Activated CD4-positive, alpha-beta T cell treated with anti-CD3 and anti-CD28 coated beads for 36 hours (primary cell): ENCODE data around the gene NEK1. TPM values are rescaled to one million over a fixed set of nuclear protein-coding genes. Genes with fewer than 3 reads are reported as not detected.
A peak's percentile ranks its signal among the peaks of the same experiment; 100 is the strongest.
"Not testable (repeated sequence)": the region's sequence is repeated elsewhere in the genome, so short reads cannot be mapped to it uniquely, and the experiment has no call there.

Source experiments
- ATAC-seq: fragments of 200-7000 bp; cut with Tn5 transposase; one replicate; pipeline ENCODE4 v1.10.0; 2021; ENCODE audit warnings: mild to moderate bottlenecking, moderate library complexity
- CTCF ChIA-PET: fragments of 350-600 bp; sonication (Branson Sonifier 250); formaldehyde crosslinking; loops from one replicate; lab custom pipeline; 2021; ENCODE audit warnings: antibody characterized with exemption; lab: Charles Lee
- POLR2A ChIA-PET: fragments of 350-600 bp; sonication (Branson Sonifier 250); formaldehyde crosslinking; loops from one replicate; lab custom pipeline; 2021; ENCODE audit warnings: antibody characterized with exemption, inconsistent platforms; lab: Charles Lee
- DNase-seq: peaks from one replicate; pipeline ENCODE4 v3.0.0-alpha.2; 2020
- H3K27ac Mint-ChIP-seq: one replicate; pipeline ENCODE4 v1.8.0; 2021; ENCODE audit warnings: mixed read lengths
- H3K27me3 Mint-ChIP-seq: one replicate; pipeline ENCODE4 v1.8.0; 2021; ENCODE audit warnings: mixed read lengths
- H3K36me3 Mint-ChIP-seq: one replicate; pipeline ENCODE4 v1.8.0; 2021; ENCODE audit warnings: low read depth, mixed read lengths
- H3K4me1 Mint-ChIP-seq: one replicate; pipeline ENCODE4 v1.8.0; 2021; ENCODE audit warnings: mixed read lengths
- H3K4me3 Mint-ChIP-seq: one replicate; pipeline ENCODE4 v1.8.0; 2021; ENCODE audit warnings: mild to moderate bottlenecking, moderate library complexity, mixed read lengths
- H3K9me3 Mint-ChIP-seq: one replicate; pipeline ENCODE4 v1.8.0; 2021; ENCODE audit warnings: low read depth, mixed read lengths
- intact Hi-C, 2 experiments: fragments of 100-400 bp; cut with DNase I in 1 of 2; cut with micrococcal nuclease in 1 of 2; formaldehyde crosslinking; loops; one replicate each; pipeline versions ENCODE4 v1.14.2 to v1.15.1; 2022 to 2024; cut with DNase I, micrococcal nuclease
- total RNA-seq, 2 experiments: library from RNA; stranded (reverse); gene quantifications; one replicate each; pipeline ENCODE4 v1.2.3, GENCODE V29; 2021

NEK1 gene
- total RNA-seq, 2 experiments from 2014 or later: 9.5 to 12.2 TPM

- H3K27ac Mint-ChIP-seq: peak overlapping the region; percentile 73
- intact Hi-C loops: loop anchor here (1.0 to 10.0 kb wide), 4 partner anchors 544 to 1381 kb away; no protein-coding TSS in a partner anchor
- peaks cover 5% of the 10 kb centered on the region for H3K4me1 Mint-ChIP-seq
- ATAC-seq: no peak
- no peak overlapping the region for H3K4me3 Mint-ChIP-seq
- H3K36me3 Mint-ChIP-seq: peaks cover 2% of the 10 kb centered on the region
- DNase-seq: peak; percentile 35
- CTCF ChIA-PET: interaction anchor here (0.7 to 1.7 kb wide), 10 partner anchors 9 to 643 kb away, joined by 3 to 8 read pairs (median 4); no protein-coding TSS in a partner anchor
- POLR2A ChIA-PET: no interaction called here
- no peaks in the 10 kb centered on the region for H3K27me3 Mint-ChIP-seq
- H3K9me3 Mint-ChIP-seq: no peaks in the 10 kb centered on the region
Measured at GRCh38 chr4:169566021-169566818, 46.2 kb downstream of the NEK1 start.

GRCh38 chr4:169565606-169566005 lies 46.8 kb downstream of the NEK1 start:
- H3K27me3 Mint-ChIP-seq: no peaks in the 10 kb centered on the region
- intact Hi-C loops: loop anchor here (1.0 to 10.0 kb wide), 4 partner anchors 543 to 1381 kb away; no protein-coding TSS in a partner anchor
- ATAC-seq (no peak), DNase-seq (no peak)
- ChIA-PET CTCF (interaction anchor here (1.0 to 1.7 kb wide), 6 partner anchors 10 to 642 kb away, joined by 3 to 8 read pairs (median 4); no protein-coding TSS in a partner anchor), POLR2A (no interaction called here)
- H3K4me3 Mint-ChIP-seq: no peak overlapping the region
- H3K27ac Mint-ChIP-seq: no peak overlapping the region
- H3K4me1 Mint-ChIP-seq: peaks cover 5% of the 10 kb centered on the region
- H3K9me3 Mint-ChIP-seq: no peaks in the 10 kb centered on the region
- peaks cover 4% of the 10 kb centered on the region for H3K36me3 Mint-ChIP-seq

GRCh38 chr4:169557061-169557636 lies 55.2 kb downstream of the NEK1 start:
- H3K27ac Mint-ChIP-seq: no peak overlapping the region
- CTCF ChIA-PET: interaction anchor here (0.8 kb wide), 1 partner anchor 169 kb away, joined by 3 read pairs; no protein-coding TSS in a partner anchor
- POLR2A ChIA-PET: no interaction called here
- no peak for DNase-seq
- peaks cover 38% of the 10 kb centered on the region for H3K36me3 Mint-ChIP-seq
- no peak overlapping the region for H3K4me3 Mint-ChIP-seq
- H3K4me1 Mint-ChIP-seq: no peaks in the 10 kb centered on the region
- ATAC-seq: no peak
- intact Hi-C loops: no loop called here
- no peaks in the 10 kb centered on the region for H3K27me3 Mint-ChIP-seq
- H3K9me3 Mint-ChIP-seq: no peaks in the 10 kb centered on the region

- Mint-ChIP-seq H3K36me3 (peaks cover 34% of the 10 kb centered on the region), H3K9me3 (peaks cover 31% of the 10 kb centered on the region)
- H3K27ac Mint-ChIP-seq, CTCF ChIA-PET, ATAC-seq, H3K27me3 Mint-ChIP-seq, DNase-seq, intact Hi-C loops, H3K4me1 Mint-ChIP-seq, POLR2A ChIA-PET, H3K4me3 Mint-ChIP-seq: not testable (repeated sequence)
Measured at GRCh38 chr4:169546548-169546947, 65.8 kb downstream of the NEK1 start.

- Mint-ChIP-seq H3K4me3 (no peak overlapping the region), H3K9me3 (peaks cover 19% of the 10 kb centered on the region), H3K36me3 (peaks cover 12% of the 10 kb centered on the region), H3K27me3 (no peaks in the 10 kb centered on the region), H3K27ac (no peak overlapping the region), H3K4me1 (no peaks in the 10 kb centered on the region)
- ATAC-seq (no peak), DNase-seq (no peak)
- intact Hi-C loops: no loop called here
- CTCF ChIA-PET: no interaction called here
- POLR2A ChIA-PET: no interaction called here
Measured at GRCh38 chr4:169540774-169541173, 71.6 kb downstream of the NEK1 start.

- H3K4me1 Mint-ChIP-seq: no peaks in the 10 kb centered on the region
- POLR2A ChIA-PET: no interaction called here
- no peak overlapping the region for H3K27ac Mint-ChIP-seq
- H3K27me3 Mint-ChIP-seq: no peaks in the 10 kb centered on the region
- intact Hi-C loops: no loop called here
- H3K36me3 Mint-ChIP-seq: peaks cover 57% of the 10 kb centered on the region
- CTCF ChIA-PET: no interaction called here
- H3K9me3 Mint-ChIP-seq: no peaks in the 10 kb centered on the region
- DNase-seq (no peak), ATAC-seq (no peak)
- no peak overlapping the region for H3K4me3 Mint-ChIP-seq
Measured at GRCh38 chr4:169530048-169530447, 82.3 kb downstream of the NEK1 start.

GRCh38 chr4:169523796-169524195 lies 88.6 kb downstream of the NEK1 start:
- no peak for DNase-seq
- no peaks in the 10 kb centered on the region for H3K27me3 Mint-ChIP-seq
- intact Hi-C loops: no loop called here
- POLR2A ChIA-PET: no interaction called here
- no peaks in the 10 kb centered on the region for H3K4me1 Mint-ChIP-seq
- H3K36me3 Mint-ChIP-seq: peaks cover 38% of the 10 kb centered on the region
- CTCF ChIA-PET: no interaction called here
- H3K4me3 Mint-ChIP-seq: no peak overlapping the region
- H3K27ac Mint-ChIP-seq: no peak overlapping the region
- H3K9me3 Mint-ChIP-seq: peaks cover 3% of the 10 kb centered on the region
- ATAC-seq: no peak

- POLR2A ChIA-PET: no interaction called here
- no peaks in the 10 kb centered on the region for H3K9me3 Mint-ChIP-seq
- H3K36me3 Mint-ChIP-seq: peaks cover 6% of the 10 kb centered on the region
- CTCF ChIA-PET: no interaction called here
- ATAC-seq (peak; percentile 81), DNase-seq (no peak)
- no peaks in the 10 kb centered on the region for H3K27me3 Mint-ChIP-seq
- intact Hi-C loops: no loop called here
- H3K27ac Mint-ChIP-seq: no peak overlapping the region
- peaks cover 7% of the 10 kb centered on the region for H3K4me1 Mint-ChIP-seq
- no peak overlapping the region for H3K4me3 Mint-ChIP-seq
Measured at GRCh38 chr4:169510617-169511016, 101.8 kb downstream of the NEK1 start.

- peaks cover 7% of the 10 kb centered on the region for H3K4me1 Mint-ChIP-seq
Measured at GRCh38 chr4:169506903-169507302, 105.5 kb downstream of the NEK1 start.

GRCh38 chr4:169499907-169500306 lies 112.5 kb downstream of the NEK1 start:
- H3K4me3 Mint-ChIP-seq, POLR2A ChIA-PET, H3K27ac Mint-ChIP-seq, ATAC-seq, H3K27me3 Mint-ChIP-seq, DNase-seq, intact Hi-C loops, H3K4me1 Mint-ChIP-seq, H3K9me3 Mint-ChIP-seq: not testable (repeated sequence)
- H3K36me3 Mint-ChIP-seq: peaks cover 55% of the 10 kb centered on the region
- CTCF ChIA-PET: interaction anchor here (0.6 kb wide), 1 partner anchor 49 kb away, joined by 4 read pairs; no protein-coding TSS in a partner anchor

More at GRCh38 chr4:169506903-169507302, 105.5 kb downstream of the NEK1 start:
- peaks cover 2% of the 10 kb centered on the region for H3K9me3 Mint-ChIP-seq
- ChIA-PET CTCF (interaction anchor here (0.8 to 1.4 kb wide), 2 partner anchors 14 to 1212 kb away, joined by 4 to 6 read pairs; no protein-coding TSS in a partner anchor), POLR2A (no interaction called here)
- no peaks in the 10 kb centered on the region for H3K27me3 Mint-ChIP-seq
- intact Hi-C loops: no loop called here
- no peak for ATAC-seq
- peaks cover 40% of the 10 kb centered on the region for H3K36me3 Mint-ChIP-seq
- no peak overlapping the region for H3K27ac Mint-ChIP-seq
- no peak overlapping the region for H3K4me3 Mint-ChIP-seq
- no peak for DNase-seq

- H3K4me1 Mint-ChIP-seq, H3K4me3 Mint-ChIP-seq, ATAC-seq, H3K27me3 Mint-ChIP-seq, H3K27ac Mint-ChIP-seq, H3K9me3 Mint-ChIP-seq, POLR2A ChIA-PET, DNase-seq: not testable (repeated sequence)
- peaks cover 19% of the 10 kb centered on the region for H3K36me3 Mint-ChIP-seq
- CTCF ChIA-PET: interaction anchor here (0.6 to 1.4 kb wide), 2 partner anchors 571 to 682 kb away, joined by 3 to 13 read pairs; no protein-coding TSS in a partner anchor
- intact Hi-C loops: loop anchor here in 1 of 2 experiments (5.0 kb wide), 1 partner anchor 1312 kb away; no protein-coding TSS in a partner anchor
Measured at GRCh38 chr4:169494234-169494633, 118.1 kb downstream of the NEK1 start.
